GM21786 (cell line): ENCODE measurements around the gene CLEC2L.

Source experiments
- ATAC-seq: cut with Tn5 transposase; IDR thresholded peaks from one replicate; pipeline ENCODE4 v1.9.1; 2021; ENCODE audit not compliant: unreplicated experiment

CLEC2L gene

GRCh38 chr7:139573871-139574270 lies 50.4 kb downstream of the CLEC2L start:
- no peak for ATAC-seq

DNA sequence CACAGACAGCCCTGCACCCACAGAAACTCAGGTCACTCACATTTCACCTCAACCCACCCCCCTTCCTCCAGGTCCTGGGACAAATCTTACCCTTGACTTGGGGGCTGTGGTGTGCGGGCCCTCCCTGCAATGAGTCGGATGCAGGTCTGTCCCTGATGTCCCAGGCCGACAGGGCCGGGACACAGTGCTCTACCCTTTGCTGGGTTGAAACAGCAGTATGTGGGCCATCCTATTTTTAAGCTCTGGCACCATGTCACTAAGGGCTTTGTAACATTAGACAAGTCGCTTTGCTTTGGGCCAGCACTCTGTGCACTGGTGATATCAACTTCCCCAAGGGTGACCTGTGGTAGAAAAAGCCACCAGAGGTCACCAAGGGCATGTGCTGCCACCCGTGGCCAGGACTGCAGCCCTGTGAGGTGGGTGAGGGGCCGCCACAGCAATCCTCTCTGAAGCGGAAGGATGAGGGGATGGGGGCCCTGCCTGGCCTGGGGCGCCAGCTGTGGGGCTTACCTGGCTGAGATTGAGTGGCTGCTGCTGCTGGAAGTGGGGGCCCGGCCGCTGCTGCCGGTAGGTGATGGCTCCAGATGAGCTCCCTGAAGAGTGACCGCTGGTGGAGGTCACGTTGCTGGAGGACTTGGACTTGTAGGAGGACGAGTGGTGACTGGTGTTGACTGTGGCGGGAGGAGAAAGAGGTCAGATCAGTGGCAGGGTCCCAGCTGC lies 51.3 kb downstream of the CLEC2L start:
- no peak for ATAC-seq

- ATAC-seq, result no peak
Observed at GRCh38 chr7:139575338-139575680, 51.8 kb downstream of the CLEC2L start.

GRCh38 chr7:139576179-139576973 lies 52.9 kb downstream of the CLEC2L start:
- no peak for ATAC-seq

GRCh38 chr7:139580435-139580834 lies 57.0 kb downstream of the CLEC2L start:
- ATAC-seq, result no peak

DNA sequence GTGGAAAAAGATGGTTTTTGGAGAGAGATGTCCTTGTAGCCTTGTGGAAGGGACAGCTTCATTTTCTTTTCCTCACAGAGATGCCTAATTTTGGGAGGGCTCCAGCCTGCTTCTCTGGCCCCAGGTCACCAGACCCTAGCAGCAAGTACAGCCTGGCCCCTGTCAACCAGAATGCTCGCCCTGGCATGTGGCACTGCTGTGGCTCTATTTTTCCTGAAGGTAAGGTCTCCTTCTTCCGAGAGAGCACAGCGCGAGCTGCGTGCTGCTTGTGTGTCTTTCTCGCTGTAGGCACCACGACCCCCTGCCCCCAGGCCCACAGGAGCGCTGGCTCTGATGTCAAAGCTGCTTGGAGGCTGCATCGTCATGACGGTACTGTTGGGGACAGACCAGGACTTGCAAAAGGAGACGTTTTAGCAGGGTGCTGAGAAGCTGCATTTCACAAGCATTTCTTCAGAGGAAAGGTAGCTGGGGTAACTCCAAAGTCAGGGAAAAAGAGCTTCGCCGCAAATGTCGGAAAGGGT lies 58.7 kb downstream of the CLEC2L start:
- ATAC-seq, result no peak

GRCh38 chr7:139582671-139583155 lies 59.2 kb downstream of the CLEC2L start:
- no peak for ATAC-seq

DNA sequence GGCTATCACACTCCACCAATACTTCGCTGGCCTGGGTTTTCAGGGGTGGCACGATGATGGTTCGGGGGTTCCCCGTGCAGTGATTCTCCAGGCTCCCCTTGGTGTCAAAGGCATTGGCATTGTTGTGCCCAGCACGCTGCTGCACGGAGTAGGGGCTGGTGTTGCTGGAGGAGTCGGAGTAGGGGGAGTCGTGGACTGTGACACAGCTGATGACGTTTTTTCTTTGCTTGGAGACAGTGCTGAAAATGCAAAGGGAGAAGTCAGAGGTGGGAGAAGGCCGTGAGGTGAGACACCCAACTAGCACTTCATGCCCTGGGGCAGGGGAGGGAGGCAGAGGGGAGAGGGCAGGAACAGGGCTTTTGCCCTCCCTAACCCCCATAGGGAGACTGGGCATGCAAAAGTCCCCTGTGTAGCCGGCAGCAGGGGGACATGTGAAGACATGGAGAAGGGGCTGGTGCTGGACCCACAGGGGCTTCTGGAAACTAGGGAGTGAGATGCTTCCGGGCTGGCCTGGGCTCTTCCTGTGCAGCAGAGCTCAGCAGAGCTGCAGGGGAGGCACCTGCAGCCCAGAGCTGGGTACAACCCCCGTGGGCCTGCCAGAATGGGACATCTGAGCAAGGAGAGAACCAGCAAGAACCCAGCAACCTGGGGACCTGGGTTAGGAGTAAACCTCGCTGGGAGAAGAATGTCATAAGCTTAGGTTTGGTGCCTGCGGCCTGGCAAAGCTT lies 60.5 kb downstream of the CLEC2L start:
- ATAC-seq, result no peak

DNA sequence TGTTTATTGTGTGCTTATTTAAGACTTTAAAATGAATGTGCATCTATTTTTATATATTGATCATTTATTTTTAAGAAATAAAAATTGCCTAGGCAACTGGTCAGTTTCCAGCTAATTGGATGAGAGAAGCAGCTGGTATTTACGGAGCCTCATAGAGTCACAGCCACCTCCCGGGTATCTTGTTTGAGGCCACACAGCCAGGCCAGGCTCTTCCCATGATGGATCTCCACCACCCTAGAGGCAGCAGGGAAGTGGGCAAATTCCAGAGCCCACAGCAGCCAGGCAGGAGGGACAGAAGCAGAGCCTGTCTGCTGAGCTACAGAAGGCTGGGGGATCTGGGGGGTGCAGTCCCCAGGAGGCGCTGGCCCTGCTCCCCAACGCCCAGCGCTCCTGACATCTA lies 61.6 kb downstream of the CLEC2L start:
- ATAC-seq, result no peak

GRCh38 chr7:139586286-139586685 lies 62.8 kb downstream of the CLEC2L start:
- no peak for ATAC-seq

DNA sequence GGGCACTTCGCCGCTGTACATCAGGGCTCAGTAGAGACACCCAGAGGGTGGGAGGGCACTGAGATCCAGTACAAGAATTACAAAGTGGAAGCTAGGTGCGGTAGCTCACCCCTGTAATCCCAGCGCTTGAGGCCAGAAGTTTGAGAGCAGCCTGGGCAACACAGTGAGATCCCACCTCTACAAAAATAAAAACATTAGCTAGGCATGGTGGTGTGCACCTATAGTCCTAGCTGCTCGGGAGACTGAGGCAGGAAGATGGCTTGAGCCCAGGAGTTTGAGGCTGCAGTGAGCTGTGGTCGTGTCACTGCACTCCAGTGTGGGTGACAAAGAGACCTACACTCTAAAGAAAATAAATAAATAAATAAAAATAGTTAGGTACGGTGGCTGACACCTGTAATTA lies 64.0 kb downstream of the CLEC2L start:
- no peak for ATAC-seq

DNA sequence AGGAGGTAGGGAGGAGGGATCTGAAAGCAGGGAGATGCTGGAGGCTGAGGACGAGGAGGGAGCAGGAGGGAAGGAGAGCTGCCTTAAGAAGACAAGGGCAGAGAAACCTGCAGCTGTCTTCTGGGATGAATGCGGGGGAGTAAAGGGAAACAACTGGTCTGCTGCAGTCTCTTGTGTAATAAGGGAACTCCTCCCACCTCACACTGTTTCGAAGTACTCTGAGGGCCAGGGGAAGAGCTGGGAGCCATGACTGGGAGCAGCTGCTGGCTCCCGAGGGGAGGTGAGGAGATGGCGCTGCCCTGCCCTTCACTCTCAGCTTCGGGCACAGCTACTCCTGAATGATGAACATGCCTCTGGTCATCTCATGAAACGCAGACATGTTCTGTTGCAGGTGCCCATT lies 65.1 kb downstream of the CLEC2L start:
- no peak for ATAC-seq

DNA sequence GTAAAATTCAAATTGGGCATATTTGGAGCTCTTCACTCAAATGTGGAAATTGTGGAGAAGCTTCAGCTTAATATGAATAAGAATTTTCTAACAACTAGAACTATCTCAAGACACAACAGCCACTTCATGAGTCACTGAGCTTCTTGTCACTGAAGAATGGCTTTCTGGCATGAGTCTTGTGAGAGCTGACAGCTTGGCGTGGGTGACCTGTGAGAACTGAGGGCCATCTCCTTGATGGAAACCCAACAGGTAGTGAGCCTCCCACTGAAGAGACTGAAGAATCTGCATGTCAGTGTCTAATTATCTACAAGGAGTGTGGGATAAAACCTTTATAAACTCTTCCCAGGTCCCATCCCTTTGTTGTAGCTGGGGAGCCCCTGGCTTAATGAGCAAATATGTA lies 66.0 kb downstream of the CLEC2L start:
- no peak for ATAC-seq

DNA sequence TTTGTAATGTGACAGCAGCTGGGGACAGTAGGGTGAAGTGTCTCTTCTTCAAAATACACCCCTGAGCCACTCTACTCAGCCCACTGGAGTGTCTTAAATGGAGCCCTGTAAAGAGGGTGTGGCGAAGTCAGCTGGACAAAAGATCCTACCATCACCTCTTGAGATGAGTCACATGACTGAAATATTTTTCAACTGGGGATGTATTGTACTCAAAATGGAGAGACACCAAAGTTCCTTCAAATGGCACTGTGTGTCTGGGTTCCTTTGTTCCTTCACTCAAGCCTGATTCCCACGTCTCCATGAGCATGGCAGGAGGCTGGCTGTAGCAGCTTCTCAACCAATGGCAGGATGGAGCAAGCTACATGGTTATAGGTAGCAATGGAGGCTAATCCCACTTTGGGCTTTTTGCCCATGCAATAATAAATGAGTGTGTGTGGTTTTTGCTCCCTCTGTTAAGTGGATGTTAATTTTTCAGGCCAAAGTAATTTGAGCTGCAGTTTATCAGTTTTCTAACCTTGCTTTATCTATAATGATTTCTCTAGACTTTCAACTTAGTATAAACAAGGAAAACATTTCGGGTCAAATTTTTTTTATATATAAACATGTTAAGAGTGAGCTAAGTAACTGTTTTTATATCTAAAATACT lies 68.2 kb downstream of the CLEC2L start:
- ATAC-seq, result no peak

- no peak for ATAC-seq
Observed at GRCh38 chr7:139592801-139593461, 69.4 kb downstream of the CLEC2L start.

GRCh38 chr7:139594090-139594489 lies 70.6 kb downstream of the CLEC2L start:
- ATAC-seq, result no peak
